Stimulated activated CD8-positive, alpha-beta memory T cell treated with anti-CD3 and anti-CD28 coated beads, Interleukin-15, amount 100 ng/mL, for 24 hours (primary cell): Measurements from ENCODE around the gene NFIC.
"Not testable (repeated sequence)": the region's sequence is repeated elsewhere in the genome, so short reads cannot be mapped to it uniquely, and the experiment has no call there.

Experiments
- DNase-seq: peaks from one replicate; pipeline ENCODE4 v3.0.0-alpha.2; 2020; ENCODE audit warnings: low read depth

Gene NFIC

GRCh38 chr19:3365836-3366752 is at the start of gene NFIC:
TSS of gene NFIC (plus strand) at chr19:3366583. CDS start at chr19:3366637, 54 bp downstream.
- no peak for DNase-seq

- no peak for DNase-seq
Measured at GRCh38 chr19:3316659-3317207, 49.6 kb upstream of the NFIC start.

- DNase-seq: no peak
Measured at GRCh38 chr19:3319643-3320353, 46.6 kb upstream of the NFIC start.

- DNase-seq: no peak
Measured at GRCh38 chr19:3320354-3320670, 46.1 kb upstream of the NFIC start.

GRCh38 chr19:3320853-3321252 is 45.5 kb upstream of the NFIC start:
- no peak for DNase-seq

GRCh38 chr19:3321696-3322095 is 44.7 kb upstream of the NFIC start:
- no peak for DNase-seq

- DNase-seq: no peak
Measured at GRCh38 chr19:3322199-3322978, 44.0 kb upstream of the NFIC start.

- no peak for DNase-seq
Measured at GRCh38 chr19:3323026-3323425, 43.4 kb upstream of the NFIC start.

GRCh38 chr19:3323658-3324057 is 42.7 kb upstream of the NFIC start:
- no peak for DNase-seq

GRCh38 chr19:3324405-3324856 is 42.0 kb upstream of the NFIC start:
- DNase-seq: peak; percentile 69

GRCh38 chr19:3325451-3325850 is 40.9 kb upstream of the NFIC start:
- DNase-seq: no peak

- DNase-seq: no peak
Measured at GRCh38 chr19:3328743-3329142, 37.6 kb upstream of the NFIC start.

GRCh38 chr19:3330047-3330446 is 36.3 kb upstream of the NFIC start:
- DNase-seq: no peak

- DNase-seq: not testable (repeated sequence)
Measured at GRCh38 chr19:3332232-3332631, 34.2 kb upstream of the NFIC start.

GRCh38 chr19:3333020-3333583 is 33.3 kb upstream of the NFIC start:
- no peak for DNase-seq

- DNase-seq: no peak
Measured at GRCh38 chr19:3333662-3334061, 32.7 kb upstream of the NFIC start.

- not testable (repeated sequence) for DNase-seq
Measured at GRCh38 chr19:3334749-3335430, 31.5 kb upstream of the NFIC start.

GRCh38 chr19:3335431-3336350 is 30.7 kb upstream of the NFIC start:
- DNase-seq: no peak

- no peak for DNase-seq
Measured at GRCh38 chr19:3336351-3336679, 30.1 kb upstream of the NFIC start.
